Activated gamma-delta T cell (primary cell): ENCODE results near the gene RTN4RL2.

Experiments used
- DNase-seq: peaks from one replicate; lab custom pipeline; 2025; lab: John Stamatoyannopoulos, UW

The RTN4RL2 gene

DNA sequence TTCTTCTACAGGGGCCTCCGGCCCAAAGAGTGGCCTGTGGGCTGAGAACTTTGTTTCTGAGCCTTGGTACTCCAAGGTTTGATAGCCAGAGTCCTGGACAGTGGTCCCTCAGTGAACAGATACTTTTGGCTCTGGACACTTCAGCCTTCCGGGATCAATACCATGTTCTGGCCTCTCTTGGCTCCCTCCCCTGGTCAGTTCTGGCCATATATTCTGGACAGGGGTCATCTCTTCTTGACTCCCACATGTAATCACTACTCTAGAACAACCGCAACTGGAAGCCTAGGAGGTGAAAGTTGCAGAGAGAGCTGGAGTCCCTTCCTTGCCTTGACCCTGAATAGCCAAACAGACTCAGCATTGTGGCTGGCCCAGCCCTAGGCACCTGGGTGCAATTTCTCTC is 2.3 kb downstream of the RTN4RL2 start:
- DNase-seq, result no peak

DNA sequence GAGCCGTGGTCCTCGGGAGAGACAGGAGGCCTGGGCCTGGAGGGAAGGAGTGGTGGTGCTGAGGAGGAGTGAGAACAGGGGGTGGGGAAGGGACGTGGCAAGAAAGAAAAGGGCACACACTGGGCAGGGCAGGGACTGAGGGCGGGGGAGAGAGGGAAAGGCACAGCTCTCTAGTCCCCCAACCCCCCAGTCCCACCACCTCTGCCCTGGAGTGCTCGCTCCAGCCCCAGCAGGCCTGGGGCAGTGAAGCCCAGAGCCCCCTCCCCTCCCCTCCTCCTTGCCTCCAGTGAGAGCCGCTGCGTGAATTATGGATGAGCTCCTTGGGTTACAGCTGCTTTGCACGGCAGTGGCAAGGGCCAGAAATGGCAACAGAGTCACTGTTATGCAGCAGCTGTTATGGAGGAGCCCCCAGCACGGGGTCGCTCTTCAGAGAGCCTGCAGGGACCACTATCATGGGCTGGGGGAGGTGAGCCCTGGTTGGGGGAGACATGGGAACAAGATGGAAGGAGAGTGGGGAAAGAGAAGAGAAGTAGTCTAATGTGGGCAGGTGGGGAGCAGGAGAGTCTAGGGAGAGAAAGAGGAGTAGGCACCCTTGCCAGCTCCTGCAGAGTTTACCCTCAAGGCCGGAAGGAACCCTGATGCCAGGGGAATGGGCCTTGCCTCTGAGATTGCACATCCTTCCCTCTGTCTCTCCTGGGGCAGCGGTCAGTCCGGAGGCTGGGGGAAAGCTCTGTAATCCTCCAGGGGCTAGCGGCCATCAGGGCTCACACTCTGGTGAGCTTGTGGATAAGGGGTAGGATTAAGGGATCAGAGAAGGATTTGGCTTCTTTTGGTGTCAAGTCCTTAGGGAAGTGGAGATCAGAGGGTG is 3.6 kb downstream of the RTN4RL2 start:
- DNase-seq, result no peak

GRCh38 chr11:57464539-57465181 is 4.3 kb downstream of the RTN4RL2 start:
- no peak for DNase-seq

GRCh38 chr11:57466680-57467079 is 6.4 kb downstream of the RTN4RL2 start:
- no peak for DNase-seq

DNA sequence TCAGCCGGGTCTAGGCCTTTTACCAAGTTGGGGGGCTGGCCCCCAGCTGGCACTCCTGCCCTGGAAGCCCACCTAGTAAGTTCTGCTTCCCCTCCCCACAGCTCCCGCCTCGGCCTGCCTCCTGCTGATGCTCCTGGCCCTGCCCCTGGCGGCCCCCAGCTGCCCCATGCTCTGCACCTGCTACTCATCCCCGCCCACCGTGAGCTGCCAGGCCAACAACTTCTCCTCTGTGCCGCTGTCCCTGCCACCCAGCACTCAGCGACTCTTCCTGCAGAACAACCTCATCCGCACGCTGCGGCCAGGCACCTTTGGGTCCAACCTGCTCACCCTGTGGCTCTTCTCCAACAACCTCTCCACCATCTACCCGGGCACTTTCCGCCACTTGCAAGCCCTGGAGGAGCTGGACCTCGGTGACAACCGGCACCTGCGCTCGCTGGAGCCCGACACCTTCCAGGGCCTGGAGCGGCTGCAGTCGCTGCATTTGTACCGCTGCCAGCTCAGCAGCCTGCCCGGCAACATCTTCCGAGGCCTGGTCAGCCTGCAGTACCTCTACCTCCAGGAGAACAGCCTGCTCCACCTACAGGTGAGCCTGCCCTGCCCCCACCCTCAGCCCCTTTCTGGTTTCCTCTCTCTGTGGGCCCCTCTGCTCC is 7.3 kb downstream of the RTN4RL2 start:
- DNase-seq, result no peak

- DNase-seq, result no peak
Measured at GRCh38 chr11:57468276-57468675, 7.9 kb downstream of the RTN4RL2 start.

DNA sequence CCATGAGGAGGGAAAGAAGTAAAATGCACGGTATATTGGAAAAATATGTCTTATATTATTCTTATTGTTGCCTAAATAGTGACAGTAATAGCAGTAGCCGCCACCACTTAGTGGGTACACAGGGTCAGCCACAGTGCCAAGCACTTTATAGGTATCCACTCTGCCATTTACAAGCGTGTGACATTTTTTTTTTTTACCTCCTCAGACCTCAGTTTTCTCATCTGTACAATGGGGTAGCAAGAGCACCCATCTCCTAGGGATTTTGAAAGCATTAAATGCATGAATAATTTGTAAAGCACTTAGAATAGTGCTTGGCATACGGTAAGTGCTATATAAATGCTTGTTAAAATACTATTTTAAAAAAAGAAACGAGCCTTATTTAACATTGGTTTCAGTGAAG is 8.9 kb downstream of the RTN4RL2 start:
- DNase-seq, result no peak

GRCh38 chr11:57471496-57471895 is 11.2 kb downstream of the RTN4RL2 start:
- no peak for DNase-seq

DNA sequence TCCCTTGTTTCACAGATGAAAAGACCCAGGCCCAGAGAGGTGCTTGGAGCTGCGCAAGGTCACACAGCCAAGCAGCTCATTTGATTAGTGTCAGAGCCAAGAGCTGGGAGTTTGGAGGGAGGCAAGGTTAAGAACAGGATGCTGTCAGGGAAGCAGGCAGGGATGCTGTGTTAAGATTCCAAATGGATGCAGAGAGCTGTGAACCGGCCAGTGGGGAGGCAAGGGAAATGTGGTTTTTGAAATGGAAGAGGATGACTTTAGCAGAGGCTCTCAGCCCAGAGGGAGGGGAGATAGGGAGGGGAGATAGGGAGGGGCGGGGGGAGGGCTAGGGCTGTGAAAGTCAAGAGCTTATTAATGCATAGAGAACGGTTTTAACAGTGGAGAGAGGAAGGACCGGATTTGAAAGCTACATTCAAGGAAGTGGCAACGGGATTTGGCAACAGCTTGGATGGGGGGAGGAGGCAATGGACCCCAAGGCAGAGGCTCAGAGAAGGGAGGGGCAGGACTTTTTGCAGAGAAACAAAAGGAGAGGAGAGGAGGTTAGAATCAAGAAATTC is 13.0 kb downstream of the RTN4RL2 start:
- DNase-seq, result no peak

GRCh38 chr11:57474017-57474802 is 13.9 kb downstream of the RTN4RL2 start:
- no peak for DNase-seq

DNA sequence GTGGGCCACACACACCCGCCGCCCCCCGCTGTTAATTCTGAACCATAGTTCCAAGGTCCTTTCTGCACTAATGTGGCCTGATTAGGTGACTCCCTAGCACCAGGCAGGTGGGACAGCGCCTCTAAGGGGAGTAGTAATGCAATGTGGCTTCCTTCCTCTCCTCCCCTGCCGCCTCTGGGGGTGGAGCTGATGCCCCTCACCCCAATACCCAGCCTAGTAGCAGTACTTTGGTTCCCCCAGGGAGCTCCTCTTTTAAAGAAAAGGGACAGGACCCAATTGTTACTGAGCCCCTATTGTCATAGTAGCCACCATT is 14.4 kb downstream of the RTN4RL2 start:
- DNase-seq, result no peak

GRCh38 chr11:57475191-57475590 is 14.9 kb downstream of the RTN4RL2 start:
- DNase-seq, result no peak

- DNase-seq, result no peak
Measured at GRCh38 chr11:57475671-57476046, 15.3 kb downstream of the RTN4RL2 start.

DNA sequence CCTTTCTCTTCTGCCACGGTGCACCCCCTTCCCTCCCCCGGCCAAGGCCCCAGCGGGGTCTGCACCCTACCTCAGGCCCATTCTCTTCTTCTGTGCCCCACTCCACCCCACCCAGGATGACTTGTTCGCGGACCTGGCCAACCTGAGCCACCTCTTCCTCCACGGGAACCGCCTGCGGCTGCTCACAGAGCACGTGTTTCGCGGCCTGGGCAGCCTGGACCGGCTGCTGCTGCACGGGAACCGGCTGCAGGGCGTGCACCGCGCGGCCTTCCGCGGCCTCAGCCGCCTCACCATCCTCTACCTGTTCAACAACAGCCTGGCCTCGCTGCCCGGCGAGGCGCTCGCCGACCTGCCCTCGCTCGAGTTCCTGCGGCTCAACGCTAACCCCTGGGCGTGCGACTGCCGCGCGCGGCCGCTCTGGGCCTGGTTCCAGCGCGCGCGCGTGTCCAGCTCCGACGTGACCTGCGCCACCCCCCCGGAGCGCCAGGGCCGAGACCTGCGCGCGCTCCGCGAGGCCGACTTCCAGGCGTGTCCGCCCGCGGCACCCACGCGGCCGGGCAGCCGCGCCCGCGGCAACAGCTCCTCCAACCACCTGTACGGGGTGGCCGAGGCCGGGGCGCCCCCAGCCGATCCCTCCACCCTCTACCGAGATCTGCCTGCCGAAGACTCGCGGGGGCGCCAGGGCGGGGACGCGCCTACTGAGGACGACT is 15.9 kb downstream of the RTN4RL2 start:
- DNase-seq, result no peak

- DNase-seq, result no peak
Measured at GRCh38 chr11:57476757-57477506, 16.6 kb downstream of the RTN4RL2 start.

- no peak for DNase-seq
Measured at GRCh38 chr11:57477507-57478189, 17.3 kb downstream of the RTN4RL2 start.

DNA sequence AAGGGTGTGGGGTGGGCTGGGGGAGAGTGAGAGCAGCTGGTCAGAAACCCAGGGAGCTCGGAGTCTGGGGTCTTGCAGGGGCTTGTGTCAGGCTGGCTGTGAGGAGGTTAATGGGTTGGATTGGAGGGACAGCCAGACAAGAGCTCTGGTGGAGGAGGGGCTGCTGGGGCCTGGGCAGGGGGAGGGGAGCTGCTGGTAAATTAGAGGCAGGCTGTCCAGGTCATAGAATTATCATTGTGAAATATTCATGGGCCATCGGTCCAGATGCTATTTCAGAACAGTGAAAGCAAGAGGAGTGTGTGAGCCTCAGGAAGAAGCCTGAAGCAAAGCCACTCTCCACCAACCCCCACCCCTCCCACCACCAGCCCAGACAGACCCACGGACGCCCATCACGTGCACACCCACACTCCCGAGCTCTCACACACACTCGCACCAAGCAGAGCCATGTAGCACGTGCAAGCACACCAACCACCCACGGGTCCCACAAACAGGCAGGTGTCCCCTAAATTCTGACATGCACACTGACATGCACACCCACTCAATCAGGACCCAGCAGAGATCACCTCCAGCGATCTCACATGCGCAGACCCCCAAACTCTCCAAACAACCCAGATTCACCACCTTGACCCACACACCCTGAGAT is 18.8 kb downstream of the RTN4RL2 start:
- DNase-seq, result no peak

DNA sequence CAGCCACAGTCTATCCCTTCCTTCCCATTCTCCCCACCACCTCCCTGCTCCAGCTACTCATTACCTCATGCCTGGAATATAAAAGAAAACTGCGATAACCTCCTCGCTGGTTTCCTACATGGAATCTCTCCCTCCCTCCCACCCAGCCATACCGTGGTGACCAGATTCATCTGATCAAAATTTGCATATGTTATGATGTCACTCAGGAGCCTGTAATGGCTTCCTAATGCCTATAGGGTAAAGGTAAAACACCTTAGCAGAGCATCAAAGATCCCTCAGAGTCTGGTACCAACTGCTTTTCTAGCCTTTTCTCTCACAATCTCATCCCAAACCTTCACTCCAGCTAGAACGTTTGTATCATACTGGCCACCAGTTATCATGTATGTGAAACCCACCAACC is 19.6 kb downstream of the RTN4RL2 start:
- no peak for DNase-seq

DNA sequence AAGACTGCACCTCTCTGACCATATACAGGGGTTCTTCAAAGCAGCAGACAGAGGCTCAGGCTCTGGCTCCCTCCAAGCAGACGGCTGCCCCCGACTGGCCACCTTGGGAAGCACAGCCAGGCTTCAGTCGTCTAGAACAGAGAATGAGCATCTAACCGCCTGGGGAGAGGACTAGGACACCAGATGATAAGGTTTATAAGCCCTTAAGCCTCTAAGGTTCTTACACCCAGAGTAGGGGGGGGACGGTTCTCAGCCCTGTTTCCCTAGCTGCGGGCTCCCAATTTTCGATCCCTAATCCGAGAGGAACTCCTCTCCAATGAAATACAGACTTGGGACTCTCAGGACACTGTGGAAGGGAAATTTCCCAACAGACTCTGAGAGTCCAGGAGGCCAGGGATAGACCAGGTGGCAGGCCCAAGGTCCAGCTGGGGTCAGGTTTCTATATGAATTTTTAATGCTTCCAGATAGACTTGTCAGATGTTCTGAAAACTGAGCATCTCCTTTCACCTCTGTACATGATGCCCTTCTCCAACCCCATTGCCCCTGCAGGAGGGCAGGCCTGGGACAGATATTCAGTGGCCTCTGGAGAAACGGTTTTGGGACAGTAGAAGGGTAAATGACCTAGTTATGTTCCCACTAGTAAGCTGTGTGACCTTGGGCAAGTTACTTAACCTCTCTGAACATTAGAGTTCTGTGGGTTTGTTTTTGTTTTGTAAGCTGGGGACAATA is 20.2 kb downstream of the RTN4RL2 start:
- no peak for DNase-seq
